ENCODE results near the gene CCNY. TPM values are rescaled to one million over a fixed set of nuclear protein-coding genes. Genes with fewer than 3 reads are reported as not detected.
"Not testable (repeated sequence)": the region's sequence is repeated elsewhere in the genome, so short reads cannot be mapped to it uniquely, and the experiment has no call there.

The CCNY gene
- 99.7 and 125 TPM in 2 replicates for total RNA-seq
- polyA plus RNA-seq (2012), result 281 TPM

DNA sequence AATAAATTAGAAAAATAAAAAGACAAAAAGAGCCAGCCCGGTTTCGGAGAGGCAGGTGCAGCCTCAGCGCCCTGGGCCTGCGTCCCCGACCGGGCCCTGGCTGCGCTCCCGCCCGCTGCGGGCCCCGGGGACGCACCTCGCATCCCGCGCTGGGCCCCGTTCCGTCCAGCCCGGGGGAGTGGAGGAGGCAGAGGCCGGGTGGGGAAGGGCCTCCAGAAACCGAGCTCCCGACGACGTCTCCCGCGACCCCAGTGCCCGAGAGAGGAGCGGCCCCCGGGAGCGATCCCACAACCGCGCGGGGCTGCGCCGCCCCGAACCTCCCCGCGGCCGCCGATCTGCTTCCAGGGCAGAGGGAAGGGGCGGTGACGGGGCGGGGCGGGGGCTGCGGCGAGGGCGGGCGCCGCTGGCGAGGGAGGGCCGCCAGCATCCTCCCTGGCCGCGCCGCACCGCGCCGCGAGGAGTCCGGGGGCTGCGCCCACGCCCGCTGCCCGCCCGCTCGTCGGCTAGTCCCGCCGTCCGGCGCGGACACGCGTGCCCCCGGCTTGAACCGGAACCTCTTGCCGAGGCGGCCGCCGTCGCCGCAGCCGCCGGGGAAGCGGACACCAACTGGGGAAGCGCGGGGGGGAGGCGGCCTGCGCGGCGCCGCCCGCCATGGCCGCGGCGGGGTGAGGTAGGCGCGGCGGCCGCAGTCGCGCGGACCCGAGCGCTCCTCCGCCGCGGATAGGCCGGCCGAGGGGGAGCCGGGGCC lies at the start of gene CCNY:
Gene CCNY (plus strand): TSS at position 426 of the 748 bp plus-strand sequence. CDS start 545 bp downstream, outside the sequence.
- DNase-seq (ENCODE audit: low read depth), result peak; percentile 75

DNA sequence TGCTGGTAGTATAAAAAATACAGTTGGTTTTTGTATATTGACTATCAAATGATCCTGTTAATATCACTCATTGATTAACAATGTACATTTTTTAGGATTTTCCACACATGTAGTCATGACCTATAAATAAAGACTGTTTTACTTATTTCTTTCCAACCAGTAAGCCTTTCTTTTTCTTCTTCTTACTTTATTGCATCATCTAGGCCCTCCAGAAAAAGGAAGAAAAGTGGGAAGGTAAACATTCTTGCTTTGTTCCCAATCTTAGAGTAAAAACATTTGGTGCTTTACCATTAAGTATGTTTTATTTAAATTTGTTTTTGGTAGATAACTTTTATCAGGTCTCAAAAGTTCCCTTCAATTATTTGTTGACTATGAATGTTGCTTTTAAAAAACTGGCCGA lies 47.1 kb upstream of the CCNY start:
- no peak for DNase-seq (ENCODE audit: low read depth)

DNA sequence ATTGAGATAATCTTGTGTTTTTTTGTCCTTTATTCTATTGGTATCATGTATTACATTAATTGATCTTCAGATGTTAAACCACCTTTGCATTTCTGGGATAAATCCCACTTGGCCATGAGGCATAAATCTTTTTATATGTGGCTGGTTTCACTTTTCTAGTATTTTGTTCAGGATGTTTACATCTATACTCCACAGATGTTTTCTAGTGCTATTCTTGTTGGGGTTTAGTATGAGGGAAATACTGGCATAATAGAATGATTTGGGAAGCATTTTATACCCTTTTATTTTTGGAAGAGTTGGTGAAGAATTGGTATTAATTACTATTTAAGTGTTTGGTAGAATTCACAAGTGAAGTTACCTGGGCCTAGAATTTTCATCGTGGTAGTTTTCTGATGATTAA lies 41.8 kb upstream of the CCNY start:
- DNase-seq (ENCODE audit: low read depth), result no peak

DNA sequence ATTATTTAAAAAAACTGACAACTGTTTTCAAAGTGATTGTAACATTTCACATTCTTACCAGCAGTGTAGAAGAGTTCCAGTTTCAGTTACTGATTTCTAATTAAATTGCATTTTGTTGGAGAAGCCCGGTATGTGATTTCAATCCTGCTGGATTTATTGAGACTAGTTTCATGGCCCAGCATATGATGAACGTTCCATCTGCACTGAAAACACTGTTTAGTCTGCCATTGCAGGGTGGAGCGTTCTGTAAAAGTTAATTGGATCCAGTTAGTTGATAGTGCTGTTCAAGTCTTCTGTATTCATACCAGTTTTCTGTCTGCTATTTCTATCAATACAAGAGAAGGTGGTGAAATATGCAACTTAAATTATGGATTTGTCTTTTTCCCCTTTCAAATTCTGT lies 37.3 kb upstream of the CCNY start:
- DNase-seq (ENCODE audit: low read depth), result no peak

DNA sequence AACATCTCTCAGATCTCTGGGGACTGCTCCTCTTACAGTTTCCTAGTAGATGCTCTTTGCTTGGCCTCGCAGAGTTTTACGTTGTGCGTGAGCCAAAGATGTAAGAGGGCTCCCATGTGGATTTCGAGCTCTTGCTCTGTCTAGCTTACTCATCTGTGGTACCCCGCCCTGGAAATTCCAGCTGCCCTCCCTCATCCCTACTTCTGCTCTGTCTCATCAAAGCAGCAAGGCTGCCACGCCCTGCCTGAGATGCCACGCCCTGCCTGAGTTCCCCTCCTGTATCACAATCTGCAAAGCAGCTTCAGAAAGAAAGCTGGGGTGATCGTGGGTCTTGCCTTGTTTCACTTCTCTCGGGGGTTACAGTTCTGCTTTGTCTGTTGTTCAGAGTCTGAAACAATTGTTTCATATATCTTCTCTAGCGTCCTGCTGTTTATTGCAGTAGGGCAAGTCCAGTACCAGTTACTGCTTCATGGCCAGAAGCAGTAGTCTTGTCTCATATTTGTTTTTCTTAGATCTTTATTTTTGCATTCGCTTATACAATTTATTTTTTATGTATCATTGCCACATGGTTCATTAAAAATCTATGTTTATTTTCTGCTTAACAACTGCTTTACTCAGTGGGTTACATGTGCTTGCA lies 36.1 kb upstream of the CCNY start:
- peak; percentile 83 for DNase-seq (ENCODE audit: low read depth)

DNA sequence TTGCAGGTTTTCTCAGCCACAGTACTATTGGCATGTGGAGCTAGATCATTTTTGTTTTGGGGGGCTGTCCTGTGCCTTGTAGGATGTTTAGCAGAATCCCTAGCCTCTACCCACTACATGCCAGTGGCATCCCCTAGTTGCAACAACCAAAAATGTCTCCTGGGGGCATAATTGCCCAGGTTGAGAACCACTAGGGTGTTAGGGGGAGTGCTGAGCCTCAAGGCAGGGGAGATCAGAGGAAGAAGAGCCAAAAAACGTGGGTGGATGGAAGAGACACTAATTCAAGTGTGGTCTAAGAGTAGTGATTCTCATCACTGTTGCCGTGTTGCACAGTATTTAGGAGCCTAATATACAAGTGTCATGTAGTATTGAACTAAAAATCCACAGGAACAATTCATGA lies 31.7 kb upstream of the CCNY start:
- no peak for DNase-seq (ENCODE audit: low read depth)

DNA sequence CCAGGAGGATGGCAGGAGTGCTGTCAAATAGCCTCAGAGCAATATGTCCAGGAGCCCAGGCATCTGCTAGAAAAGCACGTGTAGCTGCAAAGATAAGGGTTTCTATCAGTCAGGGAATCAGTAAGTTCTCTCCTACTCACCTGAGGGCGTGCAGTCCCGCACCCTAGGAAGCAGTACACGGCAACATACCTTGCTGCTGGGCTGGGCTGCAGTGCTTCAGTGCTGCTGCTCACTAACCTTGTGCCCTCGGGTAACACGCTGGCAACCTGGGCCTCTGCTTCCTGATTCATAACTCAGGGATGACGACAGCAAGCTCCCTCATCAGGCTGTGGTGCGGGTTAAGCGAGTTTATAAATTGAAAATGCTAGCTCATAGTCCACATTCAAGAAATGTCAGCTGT lies 29.5 kb upstream of the CCNY start:
- DNase-seq (ENCODE audit: low read depth), result no peak

DNA sequence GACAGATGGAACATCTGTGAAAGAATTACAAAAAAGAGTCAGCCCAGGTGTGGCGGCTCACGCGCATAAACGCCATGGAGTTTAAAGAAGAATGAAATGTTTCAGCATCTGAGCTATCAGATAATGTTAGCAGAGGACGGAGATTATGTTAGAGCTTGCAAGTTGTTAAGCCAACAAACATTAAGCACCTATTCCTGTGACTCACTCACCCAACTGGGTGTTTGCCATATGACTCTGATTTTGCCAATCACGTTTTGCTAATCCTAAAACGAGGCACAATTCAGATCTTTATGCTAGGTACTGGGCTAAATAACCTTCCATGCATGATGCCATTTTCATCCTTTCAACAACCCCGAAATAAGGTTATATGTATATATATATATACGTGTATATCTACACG lies 29.0 kb upstream of the CCNY start:
- DNase-seq (ENCODE audit: low read depth), result no peak

DNA sequence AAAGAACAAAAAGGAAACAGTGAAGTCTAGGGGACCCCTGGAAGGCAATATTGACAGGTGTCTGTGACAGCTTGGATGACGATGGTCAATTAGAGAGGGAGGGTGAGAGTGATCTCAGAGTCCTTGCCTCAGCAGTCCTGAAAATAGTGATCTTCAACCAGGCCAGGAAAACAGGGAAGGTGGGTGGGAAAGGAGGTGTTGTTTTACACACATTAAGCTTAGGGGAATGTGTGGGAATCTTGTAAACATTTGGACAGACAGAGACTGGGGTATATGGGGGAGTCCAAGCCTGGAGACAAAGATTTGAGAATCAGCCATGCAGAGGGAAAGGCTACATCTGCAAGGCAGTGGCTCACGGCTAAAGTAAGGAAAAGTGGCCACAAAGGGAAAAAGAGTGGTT lies 27.5 kb upstream of the CCNY start:
- no peak for DNase-seq (ENCODE audit: low read depth)

DNA sequence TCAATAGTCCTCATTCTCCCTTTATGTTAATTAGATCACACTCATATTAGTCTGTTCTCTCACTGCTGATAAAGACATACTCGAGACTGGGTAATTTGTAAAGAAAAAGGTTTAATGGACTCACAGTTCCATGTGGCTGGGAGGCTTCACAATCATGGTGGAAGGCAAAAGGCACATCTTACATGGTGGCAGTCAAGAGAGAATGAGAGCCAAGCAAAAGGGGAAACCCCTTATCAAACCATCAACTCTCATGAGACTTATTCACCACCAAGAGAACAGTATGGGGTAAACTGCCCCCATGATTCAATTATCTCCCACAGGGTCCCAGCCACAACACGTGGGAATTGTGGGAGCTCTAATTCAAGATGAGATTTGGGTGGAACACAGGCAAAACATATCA lies 22.2 kb upstream of the CCNY start:
- DNase-seq (ENCODE audit: low read depth), result not testable (repeated sequence)

DNA sequence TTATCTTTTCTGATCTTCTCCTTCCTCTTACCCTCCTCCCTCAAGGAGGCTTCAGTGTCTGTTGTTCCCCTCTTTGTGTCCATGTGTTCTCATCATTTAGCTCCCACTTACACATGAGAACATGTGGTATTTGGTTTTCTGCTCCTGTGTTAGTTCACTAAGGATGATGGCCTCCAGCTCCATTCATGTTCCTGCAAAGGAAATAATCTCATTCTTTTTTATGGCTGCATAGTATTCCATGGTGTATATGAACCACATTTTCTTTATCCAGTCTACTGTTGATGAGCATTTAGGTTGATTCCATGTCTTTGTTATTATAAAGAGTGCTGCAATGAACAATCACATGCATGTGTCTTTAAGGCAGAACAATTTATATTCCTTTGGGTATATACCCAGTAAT lies 21.1 kb upstream of the CCNY start:
- DNase-seq (ENCODE audit: low read depth), result not testable (repeated sequence)

DNA sequence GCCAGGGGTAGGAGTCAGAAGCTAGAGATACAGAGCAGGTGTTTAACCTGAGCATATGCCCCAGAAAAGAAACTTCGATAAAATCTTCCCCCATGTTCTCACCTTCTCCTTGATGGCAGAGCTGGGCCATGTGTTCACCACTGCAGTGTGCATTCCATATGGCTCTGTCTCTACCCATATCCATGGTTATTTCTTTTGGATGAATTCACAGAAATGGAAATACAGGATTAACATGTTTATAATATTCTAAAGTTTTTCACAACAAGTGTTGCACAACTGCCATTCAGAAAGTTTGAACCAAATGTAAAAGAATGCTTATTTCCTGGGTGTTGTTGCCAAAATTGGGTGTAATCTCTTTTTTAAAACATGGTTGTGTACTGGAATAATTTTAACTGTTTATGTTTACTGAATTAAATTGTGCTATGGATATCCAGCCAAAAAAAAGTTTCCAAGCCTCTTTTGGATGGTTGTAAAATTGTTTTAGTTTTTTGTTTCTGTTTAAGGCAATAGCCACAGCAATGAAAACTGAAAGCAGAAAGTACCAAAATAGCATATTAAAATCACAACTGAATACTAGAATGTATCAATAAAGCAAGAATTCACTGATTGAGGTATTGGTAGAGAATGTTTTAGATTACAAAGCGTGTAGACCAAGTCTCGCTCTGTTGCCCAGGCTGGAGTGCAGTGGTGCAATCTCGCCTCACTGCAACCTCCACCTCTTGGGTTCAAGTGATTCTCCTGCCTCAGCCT lies 19.9 kb upstream of the CCNY start:
- DNase-seq (ENCODE audit: low read depth), result no peak

DNA sequence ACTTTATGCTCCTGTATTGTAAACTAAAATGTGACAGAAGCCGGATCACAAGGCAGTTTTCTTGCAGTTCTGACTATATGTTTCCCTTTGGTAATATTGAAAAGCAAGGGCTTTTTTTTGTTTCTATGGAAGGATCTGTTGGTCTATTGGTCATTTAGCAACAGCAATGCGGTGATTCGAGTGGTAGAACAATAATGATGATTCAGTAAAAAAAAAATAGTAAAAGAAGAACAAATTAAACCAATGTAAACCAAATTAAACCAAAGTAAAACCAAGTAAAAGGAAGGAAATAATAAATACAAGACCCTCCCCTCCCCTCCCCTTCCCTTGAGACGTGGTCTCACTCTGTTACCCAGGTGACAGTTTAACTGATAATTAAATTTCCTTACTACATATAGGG lies 17.8 kb upstream of the CCNY start:
- DNase-seq (ENCODE audit: low read depth), result no peak

DNA sequence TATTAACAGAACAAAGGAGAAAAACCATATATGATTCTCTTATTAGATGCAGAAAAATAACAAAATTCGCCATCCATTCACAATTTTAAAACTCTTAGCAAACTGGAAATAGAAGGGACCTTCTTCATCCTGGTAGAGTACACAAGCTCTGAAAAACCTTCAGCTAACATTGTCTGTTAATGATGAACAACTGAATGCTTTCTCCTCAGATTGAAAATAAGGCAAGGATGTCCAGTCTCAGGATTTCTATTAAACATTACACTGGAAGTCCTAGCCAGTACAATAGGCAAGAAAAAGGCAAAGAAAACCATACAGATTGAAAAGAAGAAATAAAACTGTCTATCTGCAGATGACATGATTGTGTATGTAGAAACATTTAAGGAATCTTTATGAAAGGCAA lies 16.0 kb upstream of the CCNY start:
- no peak for DNase-seq (ENCODE audit: low read depth)

DNA sequence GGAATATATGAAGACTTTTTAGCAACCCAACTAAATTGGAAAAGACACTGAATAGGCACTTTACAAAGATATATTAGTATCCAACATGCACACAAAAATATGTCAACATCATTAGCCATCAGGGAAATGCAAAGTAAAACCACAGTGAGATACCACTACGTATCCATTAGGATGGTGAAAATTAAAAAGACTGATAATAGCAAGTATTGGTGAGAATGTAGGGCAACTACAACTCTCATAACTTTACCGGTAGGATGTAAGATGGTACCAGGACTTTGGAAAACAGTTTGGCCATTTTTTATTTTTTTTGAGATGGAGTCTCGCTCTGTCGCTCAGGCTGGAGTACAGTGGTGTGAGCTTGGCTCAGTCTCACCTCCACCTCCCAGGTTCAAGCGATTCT lies 13.7 kb upstream of the CCNY start:
- DNase-seq (ENCODE audit: low read depth), result no peak

DNA sequence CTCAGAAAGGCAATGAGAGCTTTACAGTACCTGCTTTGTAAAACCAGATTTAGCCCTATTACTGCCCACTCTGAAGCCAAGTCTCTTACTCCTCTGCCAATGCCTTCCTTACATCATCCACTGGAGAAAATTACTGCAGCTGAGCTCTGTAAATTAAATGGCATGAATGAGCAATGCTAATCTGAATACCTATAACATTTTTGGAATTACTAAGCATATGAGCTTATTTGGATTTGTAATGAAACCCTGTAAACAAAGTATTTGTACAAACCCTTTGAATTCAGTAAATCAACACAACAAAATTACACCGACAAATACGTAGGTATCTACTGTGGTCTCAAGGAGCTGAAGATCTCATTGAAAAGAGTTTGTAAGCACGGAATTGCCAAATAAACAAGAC lies 12.1 kb upstream of the CCNY start:
- DNase-seq (ENCODE audit: low read depth), result no peak

DNA sequence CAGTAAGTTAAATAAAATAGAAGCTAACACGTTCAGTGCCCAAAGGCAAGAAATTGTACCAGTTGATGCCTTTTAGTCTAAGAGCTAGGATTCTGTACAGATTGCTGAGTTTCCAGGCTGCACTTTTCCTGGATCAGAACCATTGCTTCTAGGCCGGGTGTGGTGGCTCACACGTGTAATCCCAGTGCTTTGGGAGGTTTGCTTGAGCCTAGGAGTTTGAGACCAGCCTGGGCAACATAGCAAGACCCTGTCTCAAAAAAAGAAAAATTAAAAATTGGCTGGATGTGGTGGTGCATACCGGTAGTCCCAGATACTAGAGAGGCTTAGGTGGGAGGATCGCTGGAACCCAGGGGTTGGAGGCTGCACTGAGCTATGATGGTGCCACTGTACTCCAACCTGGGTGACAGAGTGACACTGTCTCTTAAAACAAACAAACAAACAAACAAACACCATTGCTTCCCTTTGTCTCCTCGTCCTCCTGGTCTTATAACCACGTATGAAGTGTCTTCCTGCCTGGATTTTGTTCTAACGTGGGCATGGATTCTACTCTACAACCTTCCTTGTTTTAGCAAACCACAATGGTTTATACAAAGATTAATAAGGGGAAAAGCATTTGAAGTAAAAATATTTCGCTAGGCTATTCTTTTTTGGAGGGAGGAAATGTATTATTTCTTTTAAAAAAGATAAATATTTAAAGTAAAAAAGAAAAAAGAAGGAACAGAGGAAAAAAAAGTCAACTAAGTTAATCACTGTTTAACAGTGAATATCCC lies 9.7 kb upstream of the CCNY start:
- no peak for DNase-seq (ENCODE audit: low read depth)

DNA sequence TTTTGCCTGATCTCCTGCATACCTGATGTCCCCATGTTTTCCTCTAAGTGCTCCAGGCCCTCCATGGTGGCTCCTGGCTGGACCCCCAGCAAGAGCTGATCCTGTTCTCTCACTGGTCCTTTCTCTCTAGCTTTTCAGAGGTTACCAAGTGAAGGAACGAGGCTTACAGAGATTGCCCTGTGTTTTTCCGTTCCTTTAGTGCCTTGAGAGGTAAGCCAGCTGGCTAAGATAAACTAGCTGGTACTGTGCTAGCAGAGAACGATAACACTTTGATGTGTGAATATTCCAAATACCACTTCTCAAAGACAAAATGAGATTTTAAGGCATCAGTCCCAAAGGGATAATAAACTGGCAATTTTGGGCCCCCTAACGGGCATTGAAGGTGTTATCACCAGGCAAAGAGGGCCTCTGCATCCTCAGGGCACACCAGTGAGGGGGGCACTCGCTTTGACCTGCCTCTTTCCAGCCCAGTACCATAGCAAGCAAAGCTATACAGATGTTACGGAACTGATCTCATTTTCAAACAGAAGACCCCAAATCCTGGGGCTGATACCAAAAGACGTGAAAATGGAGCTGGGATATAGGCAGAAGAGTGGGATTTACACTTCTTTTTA lies 8.4 kb upstream of the CCNY start:
- no peak for DNase-seq (ENCODE audit: low read depth)

DNA sequence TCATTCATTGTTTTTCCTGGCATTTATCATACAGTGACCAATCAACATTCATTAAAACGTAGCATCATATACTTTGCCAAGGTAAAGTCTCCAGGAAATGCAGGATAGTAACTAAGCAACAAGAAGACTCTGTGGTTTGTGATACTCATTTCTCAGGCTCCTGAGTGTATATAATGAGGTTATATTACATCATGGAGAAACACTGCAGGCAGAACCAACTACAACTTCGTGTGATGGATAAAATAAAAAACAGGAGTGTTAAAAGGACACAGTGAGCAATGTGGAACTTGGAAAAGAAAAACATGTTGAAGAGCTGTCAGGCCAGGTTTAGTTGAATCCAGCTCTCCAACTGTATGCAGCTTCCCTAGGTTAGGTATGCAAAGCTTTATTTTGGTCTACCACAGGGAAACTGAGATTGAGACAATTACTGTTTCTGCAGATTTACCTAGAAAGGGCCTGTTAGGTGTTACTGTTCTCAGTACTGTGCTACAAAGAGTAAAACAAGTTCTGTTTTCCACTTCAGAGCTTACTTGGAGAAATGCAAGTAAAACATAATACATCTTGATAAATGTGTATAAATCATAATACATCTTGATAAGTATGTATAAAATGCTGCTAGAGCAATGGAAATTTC lies 7.8 kb upstream of the CCNY start:
- no peak for DNase-seq (ENCODE audit: low read depth)

DNA sequence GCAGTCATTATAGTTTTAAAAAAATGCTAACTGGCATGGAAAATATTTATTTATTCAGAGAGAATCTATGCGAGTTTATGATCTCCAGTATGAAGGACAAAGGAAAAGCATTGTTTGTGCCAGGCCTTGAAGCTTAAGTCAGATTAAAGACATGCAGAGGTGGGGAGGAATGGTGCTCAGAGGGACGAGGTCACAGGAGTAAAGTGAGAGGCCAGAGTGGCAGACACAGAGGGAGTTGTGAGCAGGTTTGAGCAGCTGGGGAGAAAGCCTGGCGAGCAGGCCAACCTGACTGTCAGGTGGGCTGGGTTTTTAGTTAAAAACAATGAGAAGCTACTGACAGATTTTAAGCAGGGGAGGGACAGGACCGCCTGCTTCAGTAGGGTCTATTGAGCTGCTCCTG lies 6.8 kb upstream of the CCNY start:
- peak; percentile 40 for DNase-seq (ENCODE audit: low read depth)
